ENCODE data around the gene MICU2. TPM values are rescaled to one million over a fixed set of nuclear protein-coding genes. Genes with fewer than 3 reads are reported as not detected.
A peak's percentile ranks its signal among the peaks of the same experiment; 100 is the strongest.

Gene MICU2
- total and polyA plus RNA-seq, 2 of the 13 experiments (the other 11 are each of a cell fraction or from before 2014, with no cell fraction given), result 31.7 to 42.4 TPM

GRCh38 chr13:21603531-21604448, at the start of gene MICU2 (continued):
- no peak for TF ChIP-seq ZNF282 (IDR thresholded peaks at IDR 0.05; ENCODE audit: partially characterized antibody)
- TF ChIP-seq ZNF414 (CRISPR knock-in tag; IDR thresholded peaks at IDR 0.05), result 0 out of 2 replicates have a peak, but pooled peaks have one; percentile 55
- TF ChIP-seq ZNF580 (CRISPR knock-in tag; IDR thresholded peaks at IDR 0.05; ENCODE audit: borderline replicate concordance, low read depth), result peak; percentile 73; the same call in 1 of the 2 replicates
- no peak for TF ChIP-seq ZBTB37 (CRISPR knock-in tag; IDR thresholded peaks at IDR 0.05)
- TF ChIP-seq SNAPC5 (CRISPR knock-in tag; IDR thresholded peaks at IDR 0.05; ENCODE audit: borderline replicate concordance), result no peak
- TF ChIP-seq ZNF709 (CRISPR knock-in tag; IDR thresholded peaks at IDR 0.05), result peak; percentile 96
- no peak for TF ChIP-seq GTF2F1 (IDR thresholded peaks at IDR 0.05; ENCODE audit: low read length)
- peak; percentile 75; the same call in 1 of the 2 replicates for TF ChIP-seq CCDC6 (CRISPR knock-in tag; IDR thresholded peaks at IDR 0.05)
- peak; percentile 55; the same call in 1 of the 2 replicates for TF ChIP-seq ZMYM3 (CRISPR knock-in tag; IDR thresholded peaks at IDR 0.05)
- TF ChIP-seq EHMT2 (IDR thresholded peaks at IDR 0.05; ENCODE audit: borderline replicate concordance, low read depth, low read length), result no peak
- TF ChIP-seq ZMAT3 (CRISPR knock-in tag; conservative IDR thresholded peaks at IDR 0.05), result peak; percentile 87; the same call in 1 of the 2 replicates
- peak; percentile 73 for TF ChIP-seq ZNF710 (CRISPR knock-in tag; IDR thresholded peaks at IDR 0.05; ENCODE audit: borderline replicate concordance)
- TF ChIP-seq MYC (CRISPR knock-in tag; IDR thresholded peaks at IDR 0.05; ENCODE audit: borderline replicate concordance), result peak; percentile 74; the same call in 1 of the 2 replicates
- TF ChIP-seq, protein P1, sequence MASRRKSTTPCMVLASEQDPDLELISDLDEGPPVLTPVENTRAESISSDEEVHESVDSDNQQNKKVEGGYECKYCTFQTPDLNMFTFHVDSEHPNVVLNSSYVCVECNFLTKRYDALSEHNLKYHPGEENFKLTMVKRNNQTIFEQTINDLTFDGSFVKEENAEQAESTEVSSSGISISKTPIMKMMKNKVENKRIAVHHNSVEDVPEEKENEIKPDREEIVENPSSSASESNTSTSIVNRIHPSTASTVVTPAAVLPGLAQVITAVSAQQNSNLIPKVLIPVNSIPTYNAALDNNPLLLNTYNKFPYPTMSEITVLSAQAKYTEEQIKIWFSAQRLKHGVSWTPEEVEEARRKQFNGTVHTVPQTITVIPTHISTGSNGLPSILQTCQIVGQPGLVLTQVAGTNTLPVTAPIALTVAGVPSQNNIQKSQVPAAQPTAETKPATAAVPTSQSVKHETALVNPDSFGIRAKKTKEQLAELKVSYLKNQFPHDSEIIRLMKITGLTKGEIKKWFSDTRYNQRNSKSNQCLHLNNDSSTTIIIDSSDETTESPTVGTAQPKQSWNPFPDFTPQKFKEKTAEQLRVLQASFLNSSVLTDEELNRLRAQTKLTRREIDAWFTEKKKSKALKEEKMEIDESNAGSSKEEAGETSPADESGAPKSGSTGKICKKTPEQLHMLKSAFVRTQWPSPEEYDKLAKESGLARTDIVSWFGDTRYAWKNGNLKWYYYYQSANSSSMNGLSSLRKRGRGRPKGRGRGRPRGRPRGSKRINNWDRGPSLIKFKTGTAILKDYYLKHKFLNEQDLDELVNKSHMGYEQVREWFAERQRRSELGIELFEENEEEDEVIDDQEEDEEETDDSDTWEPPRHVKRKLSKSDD (CRISPR knock-in tag; IDR thresholded peaks at IDR 0.05; ENCODE audit: low read depth), result peak; percentile 85
- TF ChIP-seq ZNF772 (CRISPR knock-in tag; IDR thresholded peaks at IDR 0.05), result peak; percentile 91
- TF ChIP-seq ARNT2 (CRISPR knock-in tag; IDR thresholded peaks at IDR 0.05; ENCODE audit: low read depth), result peak; percentile 98
- TF ChIP-seq SCMH1 (CRISPR knock-in tag; IDR thresholded peaks at IDR 0.05; ENCODE audit: borderline replicate concordance), result no peak
- peak; percentile 78; the same call in 1 of the 2 replicates for TF ChIP-seq ZNF274 (CRISPR knock-in tag; IDR thresholded peaks at IDR 0.05)
- TF ChIP-seq, protein P2, sequence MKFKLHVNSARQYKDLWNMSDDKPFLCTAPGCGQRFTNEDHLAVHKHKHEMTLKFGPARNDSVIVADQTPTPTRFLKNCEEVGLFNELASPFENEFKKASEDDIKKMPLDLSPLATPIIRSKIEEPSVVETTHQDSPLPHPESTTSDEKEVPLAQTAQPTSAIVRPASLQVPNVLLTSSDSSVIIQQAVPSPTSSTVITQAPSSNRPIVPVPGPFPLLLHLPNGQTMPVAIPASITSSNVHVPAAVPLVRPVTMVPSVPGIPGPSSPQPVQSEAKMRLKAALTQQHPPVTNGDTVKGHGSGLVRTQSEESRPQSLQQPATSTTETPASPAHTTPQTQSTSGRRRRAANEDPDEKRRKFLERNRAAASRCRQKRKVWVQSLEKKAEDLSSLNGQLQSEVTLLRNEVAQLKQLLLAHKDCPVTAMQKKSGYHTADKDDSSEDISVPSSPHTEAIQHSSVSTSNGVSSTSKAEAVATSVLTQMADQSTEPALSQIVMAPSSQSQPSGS (CRISPR knock-in tag; IDR thresholded peaks at IDR 0.05), result peak; percentile 86

All from HepG2 (cell line).